Measurements from ENCODE around the gene CALML3. TPM values are rescaled to one million over a fixed set of nuclear protein-coding genes. Genes with fewer than 3 reads are reported as not detected.

CALML3 gene
- total and polyA plus RNA-seq, 2 donors (not counting 1 experiment from before 2014, with no cell fraction given), result not detected

- Mint-ChIP-seq H3K9me3 (ENCODE audit: insufficient read depth) (no peaks in the 10 kb centered on the region), H3K4me1 (no peaks in the 10 kb centered on the region), H3K27me3 (peaks cover 11% of the 10 kb centered on the region), H3K27ac (no peak overlapping the region), H3K4me3 (no peak overlapping the region)
- no peaks in the 10 kb centered on the region for H3K79me2 ChIP-seq (ENCODE audit: control insufficient read depth, insufficient read depth, low read length)
- H3K9me3 ChIP-seq (ENCODE audit: control extremely low read depth in 1 of 3, control insufficient read depth in 2 of 3, insufficient read depth in 1 of 3, low read length in 2 of 3), result no peaks in the 10 kb centered on the region
- DNase-seq (no peak), ATAC-seq (ENCODE audit: low read depth) (no peak)
- H3K4me2 ChIP-seq (replicated peaks; ENCODE audit: low read depth, low read length, poor library complexity, severe bottlenecking), result no peak overlapping the region
- TF ChIP-seq CTCF (IDR thresholded peaks at IDR 0.05), result no peak
- no peak for TF ChIP-seq EZH2 (IDR thresholded peaks at IDR 0.05; ENCODE audit: borderline replicate concordance, insufficient read depth, low read depth, low read length, poor library complexity, severe bottlenecking)
- H3K4me3 ChIP-seq (ENCODE audit: control extremely low read depth in 1 of 5, extremely low read depth in 1 of 5, insufficient read depth in 1 of 5, low read depth in 2 of 5, low read length in 4 of 5), result no peak overlapping the region
- no peak overlapping the region for H3K27ac ChIP-seq (ENCODE audit: low read length in 2 of 2)
- no peak overlapping the region for H2AFZ ChIP-seq (ENCODE audit: insufficient read depth, low read depth, low read length, poor library complexity, severe bottlenecking)
- 91% methylated on average over 5 of the region's 7 CpGs for WGBS (ENCODE audit: insufficient coverage)
- CTCF ChIA-PET, result interaction anchor here (1.4 kb wide), 1 partner anchor 122 kb away, joined by 4 read pairs; no protein-coding TSS in a partner anchor
- H3K9ac ChIP-seq (ENCODE audit: low read length), result no peak overlapping the region
- H3K36me3 ChIP-seq (replicated peaks in 1 of 2; ENCODE audit: control extremely low read depth in 1 of 2, control insufficient read depth in 1 of 2, extremely low read depth in 1 of 2, insufficient read depth in 2 of 2, low read length in 1 of 2), result no peaks in the 10 kb centered on the region
- intact Hi-C loops (cut with micrococcal nuclease), result no loop called here
- no peaks in the 10 kb centered on the region for H4K20me1 ChIP-seq (ENCODE audit: control insufficient read depth, insufficient read depth, low read length, poor library complexity, severe bottlenecking)
- no peaks in the 10 kb centered on the region for H3K4me1 ChIP-seq (ENCODE audit: control insufficient read depth in 2 of 2, insufficient read depth in 2 of 2, low read length in 2 of 2)
- peaks cover 0 to 2% (median 0%) of the 10 kb centered on the region in 4 experiments for H3K27me3 ChIP-seq (replicated peaks in 1 of 4; ENCODE audit: control extremely low read depth in 1 of 4, control insufficient read depth in 3 of 4, insufficient read depth in 4 of 4, low read length in 3 of 4)
- POLR2A ChIA-PET, result no interaction called here
Observed at GRCh38 chr10:5500162-5500670, 24.5 kb upstream of the CALML3 start.

- H3K79me2 ChIP-seq (ENCODE audit: control insufficient read depth, insufficient read depth, low read length), result no peaks in the 10 kb centered on the region
- intact Hi-C loops (cut with micrococcal nuclease), result no loop called here
- no peaks in the 10 kb centered on the region for H3K9me3 ChIP-seq (ENCODE audit: control extremely low read depth in 1 of 3, control insufficient read depth in 2 of 3, insufficient read depth in 1 of 3, low read length in 2 of 3)
- Mint-ChIP-seq H3K27me3 (peaks cover 14% of the 10 kb centered on the region), H3K4me1 (no peaks in the 10 kb centered on the region), H3K4me3 (no peak overlapping the region), H3K9me3 (ENCODE audit: insufficient read depth) (no peaks in the 10 kb centered on the region), H3K27ac (no peak overlapping the region)
- no peak overlapping the region for H3K4me2 ChIP-seq (replicated peaks; ENCODE audit: low read depth, low read length, poor library complexity, severe bottlenecking)
- no peak overlapping the region for H2AFZ ChIP-seq (ENCODE audit: insufficient read depth, low read depth, low read length, poor library complexity, severe bottlenecking)
- H3K4me3 ChIP-seq (ENCODE audit: control extremely low read depth in 1 of 5, extremely low read depth in 1 of 5, insufficient read depth in 1 of 5, low read depth in 2 of 5, low read length in 4 of 5), result no peak overlapping the region
- ATAC-seq (ENCODE audit: low read depth) (no peak), DNase-seq (no peak)
- ChIA-PET POLR2A (no interaction called here), CTCF (interaction anchor here (1.4 kb wide), 1 partner anchor 122 kb away, joined by 4 read pairs; no protein-coding TSS in a partner anchor)
- H3K9ac ChIP-seq (ENCODE audit: low read length), result no peak overlapping the region
- no peak overlapping the region for H3K27ac ChIP-seq (ENCODE audit: low read length in 2 of 2)
- H4K20me1 ChIP-seq (ENCODE audit: control insufficient read depth, insufficient read depth, low read length, poor library complexity, severe bottlenecking), result no peaks in the 10 kb centered on the region
- TF ChIP-seq EZH2 (IDR thresholded peaks at IDR 0.05; ENCODE audit: borderline replicate concordance, insufficient read depth, low read depth, low read length, poor library complexity, severe bottlenecking), result no peak
- no peak for TF ChIP-seq CTCF (IDR thresholded peaks at IDR 0.05)
- H3K27me3 ChIP-seq (replicated peaks in 1 of 4; ENCODE audit: control extremely low read depth in 1 of 4, control insufficient read depth in 3 of 4, insufficient read depth in 4 of 4, low read length in 3 of 4), result peaks cover 0 to 2% (median 0%) of the 10 kb centered on the region in 4 experiments
- no peaks in the 10 kb centered on the region for H3K36me3 ChIP-seq (replicated peaks in 1 of 2; ENCODE audit: control extremely low read depth in 1 of 2, control insufficient read depth in 1 of 2, extremely low read depth in 1 of 2, insufficient read depth in 2 of 2, low read length in 1 of 2)
- 74% methylated on average over 4 of the region's 5 CpGs for WGBS (ENCODE audit: insufficient coverage)
- H3K4me1 ChIP-seq (ENCODE audit: control insufficient read depth in 2 of 2, insufficient read depth in 2 of 2, low read length in 2 of 2), result no peaks in the 10 kb centered on the region
Observed at GRCh38 chr10:5500910-5501309, 23.9 kb upstream of the CALML3 start.

All from B cell (primary cell).